ENCODE measurements around the gene DCDC1.
A peak's percentile ranks its signal among the peaks of the same experiment; 100 is the strongest.

DCDC1 gene

DNA sequence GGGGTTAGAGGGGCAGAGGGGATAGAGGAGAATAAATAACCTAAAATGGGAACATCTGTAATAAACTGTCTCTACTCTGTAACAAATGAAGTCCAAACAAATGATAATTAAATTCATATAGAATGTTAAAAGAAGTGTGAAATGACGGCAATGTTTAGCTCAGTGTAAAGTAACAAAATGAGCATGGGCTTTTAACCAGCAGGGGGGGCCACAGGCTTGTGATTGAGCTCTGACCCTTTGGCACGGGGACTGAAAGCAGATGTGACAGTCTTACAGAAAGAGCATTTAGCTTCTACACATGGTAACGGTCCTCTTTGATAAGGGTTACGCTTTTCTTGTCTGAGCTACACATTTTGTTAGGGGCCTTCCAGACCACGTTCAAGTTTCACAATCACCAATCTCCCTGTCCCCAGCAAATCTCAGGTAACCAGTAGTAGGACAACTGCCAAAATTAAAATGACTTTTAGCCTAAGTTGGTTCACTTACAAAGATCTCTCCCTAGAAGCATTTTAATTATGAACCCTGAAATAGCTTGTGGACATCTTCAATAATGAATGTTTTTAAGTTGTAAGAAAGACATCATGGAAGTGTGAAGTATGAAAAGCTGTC lies 262.5 kb downstream of the DCDC1 start:
- peak; percentile 15 for DNase-seq (ENCODE audit: low read depth)

DNA sequence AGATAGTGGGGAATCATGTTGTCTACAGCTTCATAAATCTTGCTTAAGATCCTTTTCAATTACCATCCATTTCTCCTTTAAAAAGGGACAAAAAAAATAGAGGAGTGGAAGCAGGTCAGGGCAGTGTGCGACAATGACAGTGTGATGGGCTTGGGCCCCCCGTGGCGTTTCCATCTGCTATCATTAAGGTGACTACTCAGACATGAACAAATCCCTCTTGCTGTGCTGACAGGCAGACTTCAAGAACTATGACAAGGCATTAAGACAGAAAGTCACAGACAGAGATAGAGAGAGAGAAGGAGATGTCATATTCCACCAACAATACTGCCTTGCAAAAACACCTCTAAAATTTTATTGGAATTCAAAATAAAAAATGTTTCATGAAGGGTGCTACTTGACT lies 263.2 kb downstream of the DCDC1 start:
- no peak for DNase-seq (ENCODE audit: low read depth)

DNA sequence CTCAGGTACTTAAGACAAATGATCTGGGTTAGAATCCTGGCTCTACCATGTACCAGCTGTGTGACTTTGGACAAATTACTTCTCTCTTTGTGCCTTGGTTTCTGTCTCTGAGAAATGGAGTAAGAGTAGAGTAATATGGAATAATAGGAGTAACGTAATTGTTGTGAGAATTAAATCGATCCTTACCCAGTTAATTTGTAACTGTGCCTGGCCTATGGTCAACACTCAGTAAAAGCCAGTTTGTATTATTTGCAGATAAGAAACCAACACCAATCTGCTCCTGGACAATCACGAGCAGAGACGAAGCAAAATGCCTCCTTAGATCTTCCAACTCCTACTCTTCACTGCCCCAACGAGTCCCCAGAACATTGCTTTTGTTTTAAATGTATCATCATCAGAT lies 266.7 kb downstream of the DCDC1 start:
- DNase-seq (ENCODE audit: low read depth): no peak

GRCh38 chr11:31102316-31102715 lies 267.2 kb downstream of the DCDC1 start:
- no peak for DNase-seq (ENCODE audit: low read depth)

GRCh38 chr11:31096191-31096805 lies 273.2 kb downstream of the DCDC1 start:
- DNase-seq (ENCODE audit: low read depth): no peak

DNA sequence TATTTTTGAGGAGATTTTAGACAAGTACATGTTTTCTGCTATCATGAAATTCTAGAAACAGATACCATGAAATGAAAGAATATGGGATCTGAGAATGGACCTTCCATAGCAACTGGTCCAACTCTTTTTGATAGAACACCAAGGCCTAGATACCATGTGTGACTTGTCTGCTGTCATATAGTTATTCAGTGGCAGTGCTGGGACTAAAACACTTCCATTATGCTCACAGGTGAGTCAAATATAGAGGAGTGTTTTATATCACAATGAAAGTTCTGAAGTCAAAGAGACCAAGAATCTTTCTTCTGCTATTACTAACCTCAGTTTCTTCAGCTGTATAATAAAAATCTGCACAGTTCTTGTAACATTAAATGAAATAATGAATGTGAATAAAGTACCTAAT lies 276.9 kb downstream of the DCDC1 start:
- no peak for DNase-seq (ENCODE audit: low read depth)

- DNase-seq (ENCODE audit: low read depth): no peak
Measured at GRCh38 chr11:31089117-31089516, 280.4 kb downstream of the DCDC1 start.

DNA sequence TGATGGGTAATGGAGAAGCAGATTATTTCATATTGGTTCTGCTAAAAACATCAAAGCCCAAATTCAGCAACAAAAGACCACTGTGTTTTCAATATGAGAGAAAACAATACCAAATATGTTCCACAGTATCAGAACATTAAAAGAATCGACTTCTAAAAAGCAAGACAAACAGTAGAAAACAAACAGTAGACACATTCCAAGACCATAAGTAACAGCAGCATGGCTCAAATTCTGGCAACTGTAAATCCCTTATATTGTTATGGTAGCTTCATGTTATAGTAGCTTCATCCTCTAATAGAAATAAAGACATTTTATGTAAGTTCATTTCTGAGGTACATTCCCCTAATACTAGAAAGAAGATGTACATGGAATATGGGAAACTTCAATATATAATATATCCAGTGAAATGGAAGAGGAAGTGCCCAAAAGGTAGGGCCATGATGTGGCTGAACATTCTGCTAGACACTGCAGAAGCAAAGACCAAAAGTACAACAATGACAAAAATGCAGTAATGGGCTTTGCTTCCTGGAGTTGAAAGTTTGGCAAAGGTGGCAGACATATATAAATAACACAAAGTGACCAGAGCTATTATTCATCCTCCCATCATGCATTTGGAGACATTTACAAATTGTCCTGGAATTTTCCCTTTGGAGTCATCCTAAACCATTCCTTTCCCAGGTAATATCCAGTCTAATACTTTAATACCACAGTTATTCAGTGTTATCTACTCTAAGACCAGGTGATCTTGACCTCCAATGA lies 299.9 kb downstream of the DCDC1 start:
- no peak for DNase-seq (ENCODE audit: low read depth)

DNA sequence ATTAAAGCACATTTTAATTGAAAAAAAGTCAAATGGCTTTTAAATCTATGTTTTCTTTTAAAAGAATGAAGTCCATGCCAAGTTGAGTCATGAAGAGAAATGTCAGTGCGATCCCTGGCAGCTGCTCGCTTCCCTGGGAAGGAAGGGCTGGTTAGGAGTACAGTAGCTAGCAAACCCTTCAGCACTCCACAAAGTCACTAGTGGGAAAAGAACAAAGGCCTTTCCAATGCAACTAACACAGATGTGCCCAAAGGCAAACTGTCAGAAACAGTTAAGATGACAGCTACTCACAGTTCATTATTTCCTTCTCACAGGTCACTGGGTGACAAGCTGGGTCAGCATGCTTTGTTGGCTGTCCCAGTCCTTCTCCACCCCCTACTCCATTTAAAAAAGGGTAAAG lies 308.7 kb downstream of the DCDC1 start:
- no peak for DNase-seq (ENCODE audit: low read depth)

- DNase-seq (ENCODE audit: low read depth): no peak
Measured at GRCh38 chr11:31059529-31059928, 310.0 kb downstream of the DCDC1 start.

GRCh38 chr11:31050061-31050765 lies 319.3 kb downstream of the DCDC1 start:
- no peak for DNase-seq (ENCODE audit: low read depth)

GRCh38 chr11:31045335-31045734 lies 324.2 kb downstream of the DCDC1 start:
- DNase-seq (ENCODE audit: low read depth): no peak

GRCh38 chr11:31030138-31030792 lies 339.3 kb downstream of the DCDC1 start:
- no peak for DNase-seq (ENCODE audit: low read depth)

- DNase-seq (ENCODE audit: low read depth): no peak
Measured at GRCh38 chr11:31026315-31026714, 343.2 kb downstream of the DCDC1 start.

GRCh38 chr11:31022080-31022479 lies 347.5 kb downstream of the DCDC1 start:
- no peak for DNase-seq (ENCODE audit: low read depth)

GRCh38 chr11:31019786-31020185 lies 349.8 kb downstream of the DCDC1 start:
- DNase-seq (ENCODE audit: low read depth): no peak

GRCh38 chr11:31005202-31005601 lies 364.3 kb downstream of the DCDC1 start:
- DNase-seq (ENCODE audit: low read depth): no peak

DNA sequence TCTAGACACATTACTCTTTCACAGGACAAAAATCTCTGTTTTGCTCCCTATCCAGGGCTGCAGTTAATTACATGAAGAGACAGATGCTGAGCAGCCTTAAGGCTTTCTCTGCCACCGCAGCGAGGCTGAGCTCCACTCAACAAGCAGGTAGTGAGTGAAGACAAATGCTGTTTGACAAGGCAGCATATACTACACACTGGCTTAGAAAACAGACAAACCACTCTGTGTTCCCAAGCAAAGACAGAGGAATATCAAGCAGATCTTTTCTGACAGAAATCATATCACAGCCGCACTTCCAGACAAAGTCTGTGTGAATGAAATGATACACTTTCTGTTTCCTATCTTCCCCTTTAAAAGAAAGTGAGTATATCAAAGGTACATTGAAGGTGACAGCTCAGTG lies 368.1 kb downstream of the DCDC1 start:
- DNase-seq (ENCODE audit: low read depth): no peak

DNA sequence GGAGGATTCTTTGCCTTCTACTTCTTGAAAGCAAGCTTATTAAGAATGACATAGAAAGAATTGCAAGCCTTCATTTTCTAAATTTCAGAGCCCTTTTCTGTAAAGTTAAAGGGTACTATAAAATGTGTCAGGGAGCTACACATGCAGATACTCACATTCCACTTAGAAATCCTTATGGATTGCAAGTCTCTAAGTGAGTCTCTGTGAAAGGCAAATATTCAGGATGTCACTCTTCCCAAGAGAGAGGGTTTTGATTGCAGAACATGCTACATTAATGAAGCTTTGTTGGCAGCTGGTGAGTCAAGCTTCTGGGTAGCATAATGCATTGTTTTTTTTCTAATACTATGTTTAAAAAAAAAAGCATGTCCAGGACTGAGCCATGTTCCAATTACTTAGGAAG lies 369.2 kb downstream of the DCDC1 start:
- no peak for DNase-seq (ENCODE audit: low read depth)

- DNase-seq (ENCODE audit: low read depth): no peak
Measured at GRCh38 chr11:30992513-30992849, 377.1 kb downstream of the DCDC1 start.

DNA sequence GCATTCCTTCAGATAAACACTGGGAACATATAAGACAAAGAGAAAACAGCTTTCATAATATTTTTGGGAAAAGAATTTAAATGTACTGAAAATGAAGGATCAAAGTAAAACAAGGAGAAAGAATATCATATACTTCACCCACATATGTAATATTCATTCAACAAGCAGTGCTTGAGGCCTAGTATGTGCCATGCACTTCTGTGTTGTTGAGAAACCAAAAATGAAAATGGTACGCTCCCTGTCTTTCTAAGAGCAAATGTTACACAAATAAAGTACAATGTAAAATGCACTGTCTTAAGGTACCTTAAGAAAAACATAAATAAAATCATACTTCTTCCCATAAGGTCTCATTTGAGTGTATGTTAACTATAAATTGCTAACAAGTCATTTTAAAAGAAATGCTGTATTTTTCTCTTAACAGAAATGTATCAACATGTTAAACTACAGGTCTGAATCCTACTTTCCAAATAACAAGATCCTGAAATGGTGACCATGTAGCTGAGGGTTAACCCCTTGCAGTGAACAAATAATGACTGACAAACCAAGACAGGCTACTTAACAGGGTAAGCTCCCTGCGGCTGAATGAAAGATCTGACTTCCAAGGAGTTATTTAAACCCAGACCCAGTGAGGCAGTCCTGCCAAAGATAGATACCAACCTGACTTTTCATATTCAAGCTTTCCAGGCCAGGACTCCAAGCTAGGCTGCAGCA lies 377.6 kb downstream of the DCDC1 start:
- no peak for DNase-seq (ENCODE audit: low read depth)

DNA sequence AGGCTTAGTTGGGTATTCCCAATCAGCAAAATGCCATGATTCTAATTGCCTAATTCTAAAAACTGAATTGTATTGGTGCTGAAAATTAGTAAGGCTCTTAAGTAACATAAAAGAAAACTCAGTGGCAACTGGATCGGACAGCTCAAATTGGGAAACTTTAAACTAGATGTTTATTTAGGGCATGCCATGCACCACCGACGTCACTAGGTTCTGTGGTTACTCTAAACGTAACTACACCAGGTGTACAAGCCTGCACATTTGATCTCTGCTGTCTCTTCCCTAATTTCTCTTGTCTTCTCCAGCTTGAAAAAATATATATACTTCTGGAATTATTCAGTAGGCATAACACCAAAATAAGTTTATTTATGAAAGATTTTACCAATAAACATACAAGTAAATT lies 378.2 kb downstream of the DCDC1 start:
- DNase-seq (ENCODE audit: low read depth): no peak

All from stimulated activated CD8-positive, alpha-beta memory T cell treated with anti-CD3 and anti-CD28 coated beads, Interleukin-7, amount 100 ng/mL, for 24 hours (primary cell).